CD14-positive monocyte (primary cell): ENCODE data around the gene KDM3A. TPM values are rescaled to one million over a fixed set of nuclear protein-coding genes. Genes with fewer than 3 reads are reported as not detected.

Experiments used
- DNase-seq, 3 donors: peaks; one replicate each; pipeline ENCODE4 v3.0.0-alpha.2; 2011 to 2022
- H2AFZ ChIP-seq: 2 replicates; pipeline ENCODE4 v1.6.0; 2012; ENCODE audit warnings: mild to moderate bottlenecking, low read depth, low read length, inconsistent platforms; ENCODE audit not compliant: insufficient read depth, poor library complexity, severe bottlenecking
- H3K27ac ChIP-seq, 2 donors: 1 replicate in 1 of 2; 2 replicates in 1 of 2; pipeline ENCODE4 v1.5.1; 2012 to 2013; ENCODE audit warnings: low read length in 2 of 2, control low read depth in 1 of 2, inconsistent platforms in 1 of 2, low read depth in 1 of 2, mild to moderate bottlenecking in 1 of 2
- H3K27me3 ChIP-seq, 2 donors: one replicate each; pipeline versions ENCODE4 v1.6.0 to v1.6.1; 2011 to 2013; ENCODE audit warnings: low read length in 2 of 2; ENCODE audit not compliant: control insufficient read depth in 2 of 2, insufficient read depth in 2 of 2
- H3K36me3 ChIP-seq, 2 donors: replicated peaks in 1 of 2; 1 replicate in 1 of 2; 2 replicates in 1 of 2; pipeline versions ENCODE4 v1.5.1 to v1.6.1; 2012 to 2013; ENCODE audit warnings: low read length in 2 of 2, control low read depth in 1 of 2, inconsistent platforms in 1 of 2, mild to moderate bottlenecking in 1 of 2; ENCODE audit not compliant: insufficient read depth in 2 of 2, control insufficient read depth in 1 of 2
- H3K4me1 ChIP-seq, 2 donors: 1 replicate in 1 of 2; 2 replicates in 1 of 2; pipeline versions ENCODE4 v1.5.1 to v1.6.1; 2012 to 2013; ENCODE audit warnings: low read length in 2 of 2, control low read depth in 1 of 2, inconsistent platforms in 1 of 2, mild to moderate bottlenecking in 1 of 2, moderate library complexity in 1 of 2; ENCODE audit not compliant: insufficient read depth in 2 of 2, control insufficient read depth in 1 of 2
- H3K4me2 ChIP-seq: replicated peaks from 2 replicates; pipeline ENCODE3; 2012; ENCODE audit warnings: low read length, moderate library complexity, mild to moderate bottlenecking; ENCODE audit not compliant: poor library complexity, severe bottlenecking; ENCODE audit errors: extremely low read depth
- H3K4me3 ChIP-seq, 3 experiments: fragments of 200-600 bp in 1 of 3; sonication (generic) in 1 of 3; replicated peaks in 1 of 3; 1 replicate in 2 of 3; 2 replicates in 1 of 3; pipeline ENCODE4 v1.5.1; 2011 to 2013; ENCODE audit warnings: low read length in 3 of 3, mild to moderate bottlenecking in 3 of 3, control low read depth in 2 of 3, low read depth in 2 of 3, inconsistent platforms in 1 of 3, moderate library complexity in 1 of 3
- H3K79me2 ChIP-seq: 2 replicates; pipeline ENCODE4 v1.6.0; 2012; ENCODE audit warnings: mild to moderate bottlenecking, control low read depth, inconsistent platforms, low read length, moderate library complexity; ENCODE audit not compliant: insufficient read depth
- H3K9ac ChIP-seq: 2 replicates; pipeline ENCODE4 v1.6.0; 2017; ENCODE audit warnings: low read length, mild to moderate bottlenecking; ENCODE audit not compliant: insufficient read depth, poor library complexity, severe bottlenecking
- H3K9me3 ChIP-seq, 2 donors: replicated peaks in 1 of 2; 1 replicate in 1 of 2; 2 replicates in 1 of 2; pipeline versions ENCODE4 v1.5.1 to v1.6.1; 2012 to 2013; ENCODE audit warnings: low read length in 2 of 2, control low read depth in 1 of 2; ENCODE audit not compliant: control insufficient read depth in 1 of 2, insufficient read depth in 1 of 2
- H4K20me1 ChIP-seq: 2 replicates; pipeline ENCODE4 v1.6.0; 2012; ENCODE audit warnings: mild to moderate bottlenecking, low read length, control low read depth, moderate library complexity; ENCODE audit not compliant: insufficient read depth
- H3K27ac Mint-ChIP-seq, 7 donors: one replicate each; pipeline ENCODE4 v1.8.0; 2020; ENCODE audit warnings: mild to moderate bottlenecking in 7 of 7, mixed read lengths in 7 of 7, moderate library complexity in 6 of 7, inconsistent platforms in 2 of 7
- H3K27me3 Mint-ChIP-seq, 3 donors: one replicate each; pipeline ENCODE4 v1.8.0; 2021 to 2022; ENCODE audit warnings: low read depth in 3 of 3, mild to moderate bottlenecking in 3 of 3, mixed read lengths in 3 of 3, moderate library complexity in 3 of 3, inconsistent platforms in 1 of 3
- H3K36me3 Mint-ChIP-seq, 2 donors: one replicate each; pipeline ENCODE4 v1.8.0; 2020; ENCODE audit warnings: mixed read lengths in 2 of 2, inconsistent platforms in 1 of 2, mild to moderate bottlenecking in 1 of 2
- H3K4me1 Mint-ChIP-seq: one replicate; pipeline ENCODE4 v1.8.0; 2020; ENCODE audit warnings: mild to moderate bottlenecking, mixed read lengths
- H3K4me3 Mint-ChIP-seq, 2 donors: one replicate each; pipeline ENCODE4 v1.8.0; 2020; ENCODE audit warnings: mild to moderate bottlenecking in 2 of 2, mixed read lengths in 2 of 2, moderate library complexity in 1 of 2
- H3K9me3 Mint-ChIP-seq, 7 donors: one replicate each; pipeline ENCODE4 v1.8.0; 2020 to 2022; ENCODE audit warnings: mixed read lengths in 7 of 7, mild to moderate bottlenecking in 6 of 7, moderate library complexity in 6 of 7, inconsistent platforms in 2 of 7
- whole genome bisulfite sequencing: methylation state at CpG from one replicate; pipeline ENCODE4 v1.1.5; 2013; ENCODE audit warnings: missing lambda C conversion rate; ENCODE audit not compliant: insufficient coverage; 5-methylcytosine and 5-hydroxymethylcytosine counted together
- intact Hi-C, 2 donors: fragments of 100-400 bp; cut with micrococcal nuclease; formaldehyde crosslinking; loops; one replicate each; pipeline versions ENCODE4 v1.15.0 to v1.15.1; 2023
- polyA plus RNA-seq, 3 donors: library from polyadenylated mRNA; depleted of rRNA in 1 of 3; unstranded in 2 of 3; stranded (reverse) in 1 of 3; fragments of 300-500 nt in 2 of 3; fragments of >200 nt in 1 of 3; fragmentation: Illumina TruSeq in 2 of 3; gene quantifications; 1 replicate in 2 of 3; 2 replicates in 1 of 3; pipeline ENCODE4 v1.2.3, GENCODE V29; 2012 to 2021
- TF ChIP-seq, protein P1 (sequence below): fragments of 200-600 bp; IDR thresholded peaks from one replicate; pipeline ENCODE4 v1.8.0; 2022; ENCODE audit warnings: antibody characterized with exemption, mild to moderate bottlenecking

KDM3A gene
- polyA plus RNA-seq, 3 donors: 3.3 to 21.2 (median 7.4) TPM

DNA sequence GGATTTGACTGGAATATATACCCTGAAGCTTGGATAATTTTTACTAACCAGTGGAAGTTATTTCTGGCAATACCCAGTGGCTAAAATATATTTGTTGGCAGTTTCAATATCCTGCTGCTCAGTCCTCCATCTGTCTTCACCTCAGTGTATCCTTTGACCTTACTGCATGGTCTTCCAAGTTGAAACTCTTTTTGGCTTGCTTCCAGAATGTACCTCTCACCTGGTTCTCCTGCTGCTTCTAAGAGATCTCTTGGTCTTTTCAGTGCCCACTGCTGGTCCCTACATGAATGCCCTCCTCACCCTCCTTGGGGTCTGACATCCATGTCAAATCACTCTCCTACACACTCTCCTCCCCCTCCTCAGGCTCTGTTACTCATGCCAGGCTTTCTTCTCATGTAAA, 4.8 kb upstream of the KDM3A start:
- H3K27ac Mint-ChIP-seq: no peak overlapping the region
- H3K79me2 ChIP-seq: no peaks in the 10 kb centered on the region
- H3K4me3 Mint-ChIP-seq: no peak overlapping the region
- H3K4me2 ChIP-seq: no peak overlapping the region
- peaks cover 10 to 13% of the 10 kb centered on the region in 2 donors for H3K4me1 ChIP-seq
- no peak overlapping the region for H3K4me3 ChIP-seq
- no peak overlapping the region for H3K27ac ChIP-seq
- peaks cover 0 to 8% (median 0%) of the 10 kb centered on the region in 3 donors for H3K27me3 Mint-ChIP-seq
- H3K9me3 ChIP-seq: peaks cover 9 to 28% of the 10 kb centered on the region in 2 donors
- no peak overlapping the region for H3K9ac ChIP-seq
- TF ChIP-seq, protein P1, sequence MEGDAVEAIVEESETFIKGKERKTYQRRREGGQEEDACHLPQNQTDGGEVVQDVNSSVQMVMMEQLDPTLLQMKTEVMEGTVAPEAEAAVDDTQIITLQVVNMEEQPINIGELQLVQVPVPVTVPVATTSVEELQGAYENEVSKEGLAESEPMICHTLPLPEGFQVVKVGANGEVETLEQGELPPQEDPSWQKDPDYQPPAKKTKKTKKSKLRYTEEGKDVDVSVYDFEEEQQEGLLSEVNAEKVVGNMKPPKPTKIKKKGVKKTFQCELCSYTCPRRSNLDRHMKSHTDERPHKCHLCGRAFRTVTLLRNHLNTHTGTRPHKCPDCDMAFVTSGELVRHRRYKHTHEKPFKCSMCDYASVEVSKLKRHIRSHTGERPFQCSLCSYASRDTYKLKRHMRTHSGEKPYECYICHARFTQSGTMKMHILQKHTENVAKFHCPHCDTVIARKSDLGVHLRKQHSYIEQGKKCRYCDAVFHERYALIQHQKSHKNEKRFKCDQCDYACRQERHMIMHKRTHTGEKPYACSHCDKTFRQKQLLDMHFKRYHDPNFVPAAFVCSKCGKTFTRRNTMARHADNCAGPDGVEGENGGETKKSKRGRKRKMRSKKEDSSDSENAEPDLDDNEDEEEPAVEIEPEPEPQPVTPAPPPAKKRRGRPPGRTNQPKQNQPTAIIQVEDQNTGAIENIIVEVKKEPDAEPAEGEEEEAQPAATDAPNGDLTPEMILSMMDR: no peak
- peaks cover 2 to 6% of the 10 kb centered on the region in 2 donors for H3K36me3 Mint-ChIP-seq
- H3K36me3 ChIP-seq: no peaks in the 10 kb centered on the region
- no peaks in the 10 kb centered on the region for H3K27me3 ChIP-seq
- peaks cover 10 to 46% (median 38%) of the 10 kb centered on the region in 7 donors for H3K9me3 Mint-ChIP-seq
- H3K4me1 Mint-ChIP-seq: peaks cover 22% of the 10 kb centered on the region
- H4K20me1 ChIP-seq: no peaks in the 10 kb centered on the region
- no peak for DNase-seq
- intact Hi-C loops: no loop called here
- H2AFZ ChIP-seq: no peak overlapping the region

DNA sequence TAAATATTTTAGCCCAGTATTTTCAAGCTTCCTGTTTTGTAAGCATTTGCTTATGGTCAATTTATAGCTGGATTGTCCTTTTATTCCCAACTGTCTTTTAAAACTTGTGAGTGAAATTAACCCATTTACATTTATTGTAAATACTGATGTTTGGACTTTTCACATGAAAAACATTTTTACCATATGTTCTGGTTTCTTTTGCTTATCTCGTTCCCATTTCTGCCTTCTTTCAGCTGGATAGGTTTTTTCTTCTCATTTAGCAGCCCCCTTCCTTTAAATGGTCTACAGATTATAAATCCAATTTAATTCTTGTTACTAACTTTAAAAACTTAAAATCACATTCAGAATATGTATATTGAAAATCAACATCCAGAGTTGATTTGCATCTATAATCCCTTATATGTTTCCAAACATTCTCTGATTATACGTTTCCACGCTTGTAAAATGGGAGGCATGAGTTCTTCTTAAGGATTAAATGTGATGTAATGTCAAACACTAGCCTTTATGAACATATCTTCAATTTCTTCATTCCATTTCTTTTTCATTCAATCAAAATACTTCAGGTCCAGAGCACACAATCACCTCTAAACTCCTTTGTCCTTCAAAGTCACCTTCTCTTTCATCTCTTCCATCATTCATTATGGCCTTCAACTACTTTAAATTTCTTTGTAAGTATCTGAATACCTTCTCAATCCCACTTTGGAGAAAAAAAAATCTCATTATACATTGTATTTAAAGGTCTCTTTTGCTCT, 1.1 kb upstream of the KDM3A start:
- TF ChIP-seq, protein P1: no peak
- intact Hi-C loops: loop anchor here (5.0 to 10.0 kb wide), 7 partner anchors 122 to 335 kb away; partner anchors contain the start of genes CHMP3 (in 2 of the 2), IMMT (in 2 of the 2), MRPL35 (in 2 of the 2) and POLR1A (in 1 of the 2)
- Histone ChIP-seq H4K20me1 (peaks cover 22% of the 10 kb centered on the region), H3K4me2 (peak overlapping the region; percentile 91), H3K27ac (peak overlapping the region; percentile 92 to 99), H3K27me3 (no peaks in the 10 kb centered on the region), H3K9me3 (peaks cover 9 to 28% of the 10 kb centered on the region in 2 donors), H3K9ac (no peak overlapping the region), H3K4me3 (peak overlapping the region in 1 of 3 experiments; percentile 82), H2AFZ (peak overlapping the region; percentile 71), H3K36me3 (peaks cover 4 to 5% of the 10 kb centered on the region in 2 donors), H3K4me1 (peaks cover 21 to 22% of the 10 kb centered on the region in 2 donors), H3K79me2 (peaks cover 23% of the 10 kb centered on the region)
- Mint-ChIP-seq H3K36me3 (peaks cover 9 to 13% of the 10 kb centered on the region in 2 donors), H3K27me3 (peaks cover 0 to 7% (median 0%) of the 10 kb centered on the region in 3 donors), H3K4me3 (peak overlapping the region; percentile 84 to 93), H3K9me3 (peaks cover 10 to 42% (median 38%) of the 10 kb centered on the region in 7 donors), H3K27ac (peak overlapping the region; percentile 96 to 100 (median 99)), H3K4me1 (peaks cover 31% of the 10 kb centered on the region)
- DNase-seq: no peak
- no CpG with 5 or more reads among the region's 3 CpGs for WGBS
